ENCODE measurements around the gene TNFAIP8.

GRCh38 chr5:119363271-119363670 lies 7.5 kb downstream of the TNFAIP8 start:
- TF ChIP-seq CTCF (IDR thresholded peaks at IDR 0.05) (no peak), POLR2A (IDR thresholded peaks at IDR 0.05) (no peak)

Measured in uterus (tissue), 2 donors.